Vagina (tissue), 2 donors: ENCODE results near the gene LILRA2. TPM values are rescaled to one million over a fixed set of nuclear protein-coding genes. Genes with fewer than 3 reads are reported as not detected.

Source experiments
- DNase-seq, 2 donors: peaks; one replicate each; pipeline ENCODE4 v3.0.0-alpha.2; 2017; ENCODE audit errors: extremely low spot score in 2 of 2
- H3K27ac ChIP-seq: fragments of 200-600 bp; sonication (generic); one replicate; pipeline ENCODE4 v1.5.1; 2019
- H3K27me3 ChIP-seq: fragments of 200-600 bp; sonication (generic); one replicate; pipeline ENCODE4 v1.5.1; 2019
- H3K36me3 ChIP-seq, 2 donors: fragments of 200-600 bp; sonication (generic); one replicate each; pipeline ENCODE4 v1.5.1; 2017 to 2019
- H3K4me1 ChIP-seq: fragments of 200-600 bp; sonication (generic); one replicate; pipeline ENCODE4 v1.5.1; 2019
- H3K4me3 ChIP-seq, 2 donors: fragments of 200-600 bp; sonication (generic); 1 replicate in 1 of 2; 2 replicates in 1 of 2; pipeline ENCODE4 v1.5.1; 2016 to 2019
- H3K9me3 ChIP-seq: fragments of 200-600 bp; sonication (generic); one replicate; pipeline ENCODE4 v1.5.1; 2019
- POLR2A ChIP-seq, 2 donors: fragments of 450-650 bp; IDR thresholded peaks; one replicate each; pipeline ENCODE4 v1.6.1; 2017; ENCODE audit warnings: antibody characterized with exemption in 2 of 2, mild to moderate bottlenecking in 2 of 2, moderate library complexity in 2 of 2
- POLR2AphosphoS5 ChIP-seq, 2 donors: sonication (generic); formaldehyde crosslinking; IDR thresholded peaks; one replicate each; pipeline ENCODE4 v1.9.0; 2017; ENCODE audit warnings: antibody characterized with exemption in 2 of 2, mild to moderate bottlenecking in 2 of 2, low read depth in 1 of 2; ENCODE audit not compliant: insufficient read depth in 1 of 2
- intact Hi-C: fragments of 100-400 bp; cut with DNase I; formaldehyde crosslinking; loops from one replicate; pipeline ENCODE4 v1.15.1; 2023
- total RNA-seq: library from RNA; depleted of rRNA; stranded (reverse); fragments of >200 nt; gene quantifications from one replicate; pipeline ENCODE4 v1.2.3, GENCODE V29; 2016
- TF ChIP-seq, protein P1 (sequence below), 3 experiments: fragments of 450-650 bp in 2 of 3; fragments of 200-600 bp in 1 of 3; sonication (generic) in 1 of 3; IDR thresholded peaks; one replicate each; pipeline ENCODE4 v1.5.1; 2017 to 2019; ENCODE audit warnings: antibody characterized with exemption in 3 of 3, mild to moderate bottlenecking in 2 of 3, moderate library complexity in 2 of 3

Gene LILRA2
- total RNA-seq, 1 donor from 2014 or later, result not detected

- no peak overlapping the region for H3K4me3 ChIP-seq
- no peak overlapping the region for H3K27ac ChIP-seq
- no peaks in the 10 kb centered on the region for H3K9me3 ChIP-seq
- H3K4me1 ChIP-seq, result no peaks in the 10 kb centered on the region
- H3K27me3 ChIP-seq, result no peaks in the 10 kb centered on the region
- TF ChIP-seq POLR2AphosphoS5 (IDR thresholded peaks at IDR 0.05; ENCODE audit: insufficient read depth in 1 of 2, low read depth in 1 of 2) (no peak), POLR2A (IDR thresholded peaks at IDR 0.05) (no peak)
- TF ChIP-seq, protein P1, sequence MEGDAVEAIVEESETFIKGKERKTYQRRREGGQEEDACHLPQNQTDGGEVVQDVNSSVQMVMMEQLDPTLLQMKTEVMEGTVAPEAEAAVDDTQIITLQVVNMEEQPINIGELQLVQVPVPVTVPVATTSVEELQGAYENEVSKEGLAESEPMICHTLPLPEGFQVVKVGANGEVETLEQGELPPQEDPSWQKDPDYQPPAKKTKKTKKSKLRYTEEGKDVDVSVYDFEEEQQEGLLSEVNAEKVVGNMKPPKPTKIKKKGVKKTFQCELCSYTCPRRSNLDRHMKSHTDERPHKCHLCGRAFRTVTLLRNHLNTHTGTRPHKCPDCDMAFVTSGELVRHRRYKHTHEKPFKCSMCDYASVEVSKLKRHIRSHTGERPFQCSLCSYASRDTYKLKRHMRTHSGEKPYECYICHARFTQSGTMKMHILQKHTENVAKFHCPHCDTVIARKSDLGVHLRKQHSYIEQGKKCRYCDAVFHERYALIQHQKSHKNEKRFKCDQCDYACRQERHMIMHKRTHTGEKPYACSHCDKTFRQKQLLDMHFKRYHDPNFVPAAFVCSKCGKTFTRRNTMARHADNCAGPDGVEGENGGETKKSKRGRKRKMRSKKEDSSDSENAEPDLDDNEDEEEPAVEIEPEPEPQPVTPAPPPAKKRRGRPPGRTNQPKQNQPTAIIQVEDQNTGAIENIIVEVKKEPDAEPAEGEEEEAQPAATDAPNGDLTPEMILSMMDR (IDR thresholded peaks at IDR 0.05), result no peak
- DNase-seq, result no peak
- no peaks in the 10 kb centered on the region for H3K36me3 ChIP-seq
- intact Hi-C loops, result no loop called here
Observed at GRCh38 chr19:54606230-54606629, 32.6 kb downstream of the LILRA2 start.

DNA sequence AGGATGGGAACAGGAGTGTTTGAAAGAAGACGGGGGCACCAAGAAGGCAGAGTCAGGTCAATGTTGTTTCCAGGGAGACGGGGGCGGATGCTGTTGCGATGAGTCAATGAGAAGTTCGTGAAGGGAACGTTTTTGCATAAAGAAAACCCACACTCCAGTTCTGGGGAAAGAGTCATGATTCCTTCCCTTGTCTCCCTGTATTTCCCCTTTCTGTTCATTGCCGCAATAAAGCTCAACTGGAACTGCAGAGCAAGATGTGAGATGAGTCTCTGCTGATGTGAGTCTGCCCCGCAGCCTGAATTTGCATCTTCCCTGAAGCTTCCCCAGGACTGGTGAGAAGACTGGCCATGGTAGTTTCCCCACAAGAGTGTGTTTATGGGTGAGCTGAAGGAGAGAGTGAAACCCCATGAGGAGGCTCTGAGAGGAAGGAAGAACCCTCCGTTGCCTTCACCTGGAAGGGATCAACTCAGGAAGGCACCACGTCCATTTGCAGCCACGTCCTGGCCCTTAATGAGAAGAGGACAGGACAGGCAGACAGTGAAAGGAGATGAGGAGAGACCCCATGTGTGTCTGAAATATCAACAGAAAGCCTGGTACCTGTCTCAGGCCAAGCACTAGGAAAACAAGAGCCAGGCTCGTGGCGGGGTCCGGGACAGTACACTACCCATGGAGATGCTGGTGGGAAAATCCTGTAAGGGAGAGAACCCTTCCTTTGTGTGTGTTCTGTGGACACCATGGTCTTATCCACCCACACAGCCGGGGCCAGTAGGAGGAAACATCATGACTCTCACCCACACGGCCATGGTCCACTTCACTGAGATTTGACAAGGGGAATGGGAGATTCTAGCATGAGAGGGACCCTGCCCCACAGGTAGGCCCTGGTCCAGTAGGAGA is 33.5 kb downstream of the LILRA2 start:
- H3K27me3 ChIP-seq, result no peaks in the 10 kb centered on the region
- no peaks in the 10 kb centered on the region for H3K9me3 ChIP-seq
- H3K27ac ChIP-seq, result no peak overlapping the region
- no peaks in the 10 kb centered on the region for H3K4me1 ChIP-seq
- no peak overlapping the region for H3K4me3 ChIP-seq
- peak in 1 of 2 donors; percentile 72 for DNase-seq
- H3K36me3 ChIP-seq, result no peaks in the 10 kb centered on the region
- TF ChIP-seq POLR2A (IDR thresholded peaks at IDR 0.05) (no peak), POLR2AphosphoS5 (IDR thresholded peaks at IDR 0.05; ENCODE audit: insufficient read depth in 1 of 2, low read depth in 1 of 2) (no peak)
- TF ChIP-seq, protein P1 (IDR thresholded peaks at IDR 0.05), result no peak
- intact Hi-C loops, result no loop called here

GRCh38 chr19:54607785-54608150 is 34.2 kb downstream of the LILRA2 start:
- Histone ChIP-seq H3K27me3 (no peaks in the 10 kb centered on the region), H3K4me1 (no peaks in the 10 kb centered on the region), H3K4me3 (no peak overlapping the region), H3K9me3 (no peaks in the 10 kb centered on the region), H3K27ac (no peak overlapping the region), H3K36me3 (no peaks in the 10 kb centered on the region)
- intact Hi-C loops, result no loop called here
- peak in 1 of 2 donors; percentile 90 for DNase-seq
- TF ChIP-seq, protein P1 (IDR thresholded peaks at IDR 0.05), result no peak
- TF ChIP-seq POLR2A (IDR thresholded peaks at IDR 0.05), result no peak
- no peak for TF ChIP-seq POLR2AphosphoS5 (IDR thresholded peaks at IDR 0.05; ENCODE audit: insufficient read depth in 1 of 2, low read depth in 1 of 2)

DNA sequence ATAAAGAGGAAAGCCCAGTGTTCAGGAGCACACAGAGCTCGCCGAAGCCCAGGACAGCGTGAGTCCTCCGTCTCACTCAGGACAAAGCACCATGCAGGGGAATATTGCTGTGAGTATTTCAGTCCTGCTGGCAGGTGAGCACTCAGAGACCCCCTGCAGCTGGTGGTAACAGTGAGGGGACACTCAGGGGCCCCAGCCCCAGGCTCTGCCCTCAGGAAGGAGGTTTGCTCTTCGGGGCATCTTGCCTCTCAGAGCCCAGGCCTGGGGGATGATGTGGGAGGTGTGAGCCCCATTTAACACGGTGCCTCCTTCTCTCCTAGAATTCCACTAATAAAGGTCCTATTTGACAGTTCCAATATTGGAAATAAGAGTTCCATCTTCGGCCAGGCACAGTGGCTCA is 34.6 kb downstream of the LILRA2 start:
- TF ChIP-seq POLR2AphosphoS5 (IDR thresholded peaks at IDR 0.05; ENCODE audit: insufficient read depth in 1 of 2, low read depth in 1 of 2) (no peak), POLR2A (IDR thresholded peaks at IDR 0.05) (no peak)
- TF ChIP-seq, protein P1 (IDR thresholded peaks at IDR 0.05), result no peak
- intact Hi-C loops, result no loop called here
- DNase-seq, result no peak
- no peak overlapping the region for H3K4me3 ChIP-seq
- H3K36me3 ChIP-seq, result no peaks in the 10 kb centered on the region
- no peak overlapping the region for H3K27ac ChIP-seq
- no peaks in the 10 kb centered on the region for H3K9me3 ChIP-seq
- no peaks in the 10 kb centered on the region for H3K4me1 ChIP-seq
- H3K27me3 ChIP-seq, result no peaks in the 10 kb centered on the region

GRCh38 chr19:54608792-54609191 is 35.2 kb downstream of the LILRA2 start:
- Histone ChIP-seq H3K4me1 (no peaks in the 10 kb centered on the region), H3K27me3 (no peaks in the 10 kb centered on the region), H3K27ac (no peak overlapping the region), H3K9me3 (no peaks in the 10 kb centered on the region), H3K4me3 (no peak overlapping the region), H3K36me3 (no peaks in the 10 kb centered on the region)
- intact Hi-C loops, result no loop called here
- peak in 1 of 2 donors; percentile 67 for DNase-seq
- TF ChIP-seq POLR2A (IDR thresholded peaks at IDR 0.05), result no peak
- no peak for TF ChIP-seq POLR2AphosphoS5 (IDR thresholded peaks at IDR 0.05; ENCODE audit: insufficient read depth in 1 of 2, low read depth in 1 of 2)
- TF ChIP-seq, protein P1 (IDR thresholded peaks at IDR 0.05), result no peak
